Mucosa of stomach (tissue), 1 donor: Measurements from ENCODE around the gene SEMA4B.
A peak's percentile ranks its signal among the peaks of the same experiment; 100 is the strongest.
"Not testable (repeated sequence)": the region's sequence is repeated elsewhere in the genome, so short reads cannot be mapped to it uniquely, and the experiment has no call there.

Experiments used
- H3K27me3 ChIP-seq: one replicate; pipeline ENCODE4 v1.7.0; 2013; ENCODE audit warnings: mild to moderate bottlenecking, low read length; ENCODE audit not compliant: control insufficient read depth, insufficient read depth
- H3K36me3 ChIP-seq: one replicate; pipeline ENCODE4 v1.7.0; 2013; ENCODE audit warnings: low read length; ENCODE audit not compliant: control insufficient read depth, insufficient read depth
- H3K4me1 ChIP-seq: one replicate; pipeline ENCODE4 v1.7.0; 2013; ENCODE audit warnings: mild to moderate bottlenecking, low read length; ENCODE audit not compliant: control insufficient read depth, insufficient read depth
- H3K4me3 ChIP-seq: one replicate; pipeline ENCODE4 v1.7.0; 2013; ENCODE audit warnings: low read length
- H3K9ac ChIP-seq: one replicate; pipeline ENCODE4 v1.7.0; 2013; ENCODE audit warnings: mild to moderate bottlenecking, low read length, moderate library complexity
- H3K9me3 ChIP-seq: one replicate; pipeline ENCODE4 v1.7.0; 2013; ENCODE audit warnings: mild to moderate bottlenecking, low read length, moderate library complexity; ENCODE audit not compliant: control insufficient read depth
- donor health status: Pancreatic carcinoma.

Gene SEMA4B

DNA sequence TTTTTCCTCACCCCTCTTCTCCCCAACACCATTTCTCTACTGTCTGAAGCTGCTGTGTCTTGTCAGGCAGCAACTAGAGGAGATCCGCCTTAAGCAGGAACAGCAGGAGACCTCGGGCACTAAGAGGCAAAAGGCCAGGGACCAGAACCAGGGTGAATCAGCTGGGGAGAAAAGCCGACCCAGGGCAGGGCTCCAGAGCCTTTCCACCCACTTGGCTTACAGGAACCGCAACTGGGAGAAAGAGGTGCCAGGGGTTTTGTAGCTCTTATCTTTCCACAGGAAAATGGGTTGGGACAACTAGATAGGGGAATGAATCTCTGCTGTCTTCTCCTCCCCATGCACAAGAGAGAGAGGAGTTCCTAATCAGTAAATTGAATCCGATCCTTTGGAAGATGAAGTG is 61.3 kb downstream of the SEMA4B start:
- H3K9me3 ChIP-seq = no peaks in the 10 kb centered on the region
- H3K4me3 ChIP-seq = no peak overlapping the region
- H3K27me3 ChIP-seq = no peaks in the 10 kb centered on the region
- H3K4me1 ChIP-seq = peaks cover 19% of the 10 kb centered on the region
- no peaks in the 10 kb centered on the region for H3K36me3 ChIP-seq
- H3K9ac ChIP-seq = no peak overlapping the region

DNA sequence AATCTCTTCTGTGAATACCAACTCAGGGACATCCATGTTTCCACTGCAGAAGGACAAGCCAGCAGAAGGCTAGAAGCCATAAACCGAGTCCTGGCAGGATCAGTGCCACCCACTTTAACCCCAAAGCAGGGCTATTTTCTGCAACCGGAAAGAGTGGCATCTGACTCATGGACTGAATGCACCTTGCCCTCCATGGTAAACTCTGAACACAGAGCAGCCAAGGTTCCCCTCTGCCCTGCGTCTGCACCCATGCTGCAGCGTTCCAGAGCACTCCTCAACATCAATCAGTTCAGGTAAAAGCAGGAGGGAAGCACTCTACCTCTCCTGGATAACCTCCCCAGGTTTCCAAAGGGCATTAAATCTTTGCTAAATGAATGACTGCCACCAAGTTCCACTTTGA is 63.5 kb downstream of the SEMA4B start:
- Histone ChIP-seq H3K4me1 (peaks cover 19% of the 10 kb centered on the region), H3K9me3 (no peaks in the 10 kb centered on the region), H3K4me3 (peak overlapping the region; percentile 81), H3K9ac (peak overlapping the region; percentile 91), H3K27me3 (no peaks in the 10 kb centered on the region), H3K36me3 (no peaks in the 10 kb centered on the region)

DNA sequence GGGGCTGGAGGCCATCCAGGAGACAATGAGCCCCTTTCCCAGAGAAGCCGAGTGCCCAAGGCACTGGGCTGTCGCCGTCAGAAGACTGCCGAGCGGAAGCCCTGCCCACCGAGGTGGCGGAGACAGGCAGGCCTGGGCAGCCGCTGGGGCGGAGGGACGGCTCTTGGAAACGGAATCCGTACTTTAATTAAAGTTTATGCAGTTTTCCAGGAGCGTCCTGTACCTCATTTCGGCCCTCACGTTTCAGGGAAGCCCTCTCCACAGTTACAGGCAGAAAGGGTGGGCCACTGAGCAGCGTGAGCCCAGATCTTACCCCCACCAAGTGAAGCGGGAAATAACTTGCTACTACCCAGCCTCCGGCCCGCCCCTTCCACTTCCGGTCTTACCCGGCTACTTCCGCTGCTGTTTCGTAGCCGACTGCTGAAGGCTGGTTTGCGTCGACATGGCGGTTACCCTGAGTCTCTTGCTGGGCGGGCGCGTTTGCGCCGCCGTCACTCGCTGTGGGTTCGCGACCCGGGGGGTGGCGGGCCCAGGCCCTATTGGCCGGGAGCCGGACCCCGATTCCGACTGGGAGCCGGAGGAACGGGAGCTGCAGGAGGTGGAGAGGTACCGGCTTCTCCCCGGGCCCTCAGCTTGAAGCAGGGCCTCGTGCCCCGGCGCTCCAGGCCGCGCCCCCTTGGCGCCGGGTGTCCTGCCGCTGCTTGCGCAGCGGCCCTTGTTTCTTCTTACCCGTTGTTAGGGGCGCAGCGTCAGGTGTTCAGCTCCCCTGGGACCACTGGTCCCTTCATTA is 64.3 kb downstream of the SEMA4B start, which contains the start of gene NGRN:
NGRN (plus strand) TSS at position 402 of the 790 bp plus-strand sequence; CDS start at position 443, 41 bp downstream.
- Histone ChIP-seq H3K36me3 (no peaks in the 10 kb centered on the region), H3K27me3 (no peaks in the 10 kb centered on the region), H3K9ac (peak within 1 kb of the TSS; percentile 91), H3K9me3 (no peaks in the 10 kb centered on the region), H3K4me3 (peak within 1 kb of the TSS; percentile 81), H3K4me1 (peaks cover 19% of the 10 kb centered on the region)

DNA sequence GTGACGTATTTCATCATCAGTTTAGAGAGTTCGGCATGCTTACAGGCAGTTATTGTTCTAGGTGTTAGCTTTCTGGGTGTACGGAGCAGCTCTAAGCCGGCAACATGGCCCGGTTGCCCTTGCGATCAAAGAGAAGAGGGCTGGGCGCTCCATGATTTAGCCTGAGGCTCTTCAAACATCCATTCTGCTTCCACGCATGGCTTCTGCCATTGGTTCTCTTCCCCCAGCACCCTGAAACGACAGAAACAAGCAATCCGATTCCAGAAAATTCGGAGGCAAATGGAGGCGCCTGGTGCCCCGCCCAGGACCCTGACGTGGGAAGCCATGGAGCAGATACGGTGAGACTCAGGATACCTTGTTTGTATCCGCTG is 64.9 kb downstream of the SEMA4B start:
- Histone ChIP-seq H3K27me3 (no peaks in the 10 kb centered on the region), H3K9me3 (no peaks in the 10 kb centered on the region), H3K9ac (peak overlapping the region; percentile 91), H3K36me3 (no peaks in the 10 kb centered on the region), H3K4me3 (peak overlapping the region; percentile 81), H3K4me1 (peaks cover 19% of the 10 kb centered on the region)

DNA sequence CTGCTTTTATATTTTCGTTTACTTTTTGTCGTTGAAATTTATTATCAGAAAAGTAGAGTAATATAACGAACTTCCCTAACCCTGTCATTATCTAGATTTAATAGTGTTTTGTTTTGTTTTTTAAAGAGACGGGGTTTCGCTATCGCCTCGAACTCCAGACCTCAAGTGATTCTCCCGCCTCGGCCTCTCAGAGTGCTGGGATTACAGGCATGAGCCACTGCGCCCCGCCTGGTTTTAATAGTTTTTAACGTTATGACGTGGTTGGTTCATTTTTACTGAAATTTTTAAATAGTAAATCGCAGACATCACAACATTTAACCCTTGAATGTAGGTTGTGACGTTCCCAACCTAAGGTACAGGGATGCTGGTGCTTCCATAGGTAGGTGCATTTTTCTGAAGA is 65.4 kb downstream of the SEMA4B start:
- Histone ChIP-seq H3K36me3 (no peaks in the 10 kb centered on the region), H3K27me3 (no peaks in the 10 kb centered on the region), H3K9ac (peak overlapping the region; percentile 91), H3K4me1 (peaks cover 19% of the 10 kb centered on the region), H3K4me3 (peak overlapping the region; percentile 81), H3K9me3 (no peaks in the 10 kb centered on the region)

DNA sequence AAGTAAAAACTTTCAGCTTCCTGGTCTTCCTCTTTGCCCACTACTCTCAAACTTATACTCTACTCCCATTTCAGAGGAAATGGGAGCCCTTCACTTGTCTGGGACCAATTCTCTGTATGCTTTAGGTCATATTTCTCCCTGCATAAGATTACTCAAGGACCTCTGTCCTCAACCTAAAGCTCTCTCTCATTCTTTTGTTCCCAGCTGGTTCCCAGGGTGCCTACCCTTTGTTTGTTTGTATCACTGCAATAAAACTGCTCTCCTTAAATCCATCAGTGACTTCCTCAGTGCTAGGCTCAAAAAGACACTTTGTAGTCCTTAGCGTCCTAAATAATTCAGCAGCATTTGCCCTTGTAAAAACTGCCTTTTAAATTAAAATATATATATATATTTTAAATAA is 67.3 kb downstream of the SEMA4B start:
- peaks cover 19% of the 10 kb centered on the region for H3K4me1 ChIP-seq

DNA sequence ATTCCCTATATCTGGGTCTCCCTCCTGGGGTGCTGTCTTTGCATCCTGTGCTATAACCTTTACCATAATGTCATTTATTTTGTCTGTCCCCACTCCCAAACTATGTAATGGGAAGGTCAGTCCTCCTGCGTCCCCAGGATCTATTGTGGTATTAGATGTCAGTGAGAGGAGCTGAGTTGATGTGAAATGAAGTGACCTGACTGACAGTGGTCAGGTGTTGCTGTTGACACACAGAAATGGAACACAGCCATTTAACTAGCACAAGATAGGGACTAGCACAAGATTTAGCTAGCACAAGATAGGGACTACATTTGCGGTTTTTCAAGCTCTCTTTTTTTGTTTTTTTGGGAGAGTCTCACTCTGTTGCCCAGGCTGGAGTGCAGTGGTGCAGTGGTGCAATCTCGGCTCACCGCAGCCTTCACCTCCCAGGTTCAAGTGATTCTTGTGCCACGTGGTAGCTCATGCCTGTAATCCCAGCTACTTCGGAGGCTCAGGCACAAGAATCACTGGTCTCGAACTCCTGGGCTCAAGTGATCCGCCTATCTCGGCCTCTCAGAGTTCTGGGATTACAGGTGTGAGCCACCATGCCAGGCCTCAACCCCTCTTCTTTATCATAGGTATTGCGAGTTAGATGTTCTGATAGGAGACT is 69.5 kb downstream of the SEMA4B start:
- Histone ChIP-seq H3K9me3 (no peaks in the 10 kb centered on the region), H3K4me1 (peaks cover 9% of the 10 kb centered on the region), H3K9ac (no peak overlapping the region), H3K27me3 (no peaks in the 10 kb centered on the region), H3K4me3 (no peak overlapping the region), H3K36me3 (no peaks in the 10 kb centered on the region)

More for the DNA sequence above, 67.3 kb downstream of the SEMA4B start:
- H3K4me3 ChIP-seq = no peak overlapping the region
- H3K9ac ChIP-seq = no peak overlapping the region
- H3K9me3 ChIP-seq = no peaks in the 10 kb centered on the region
- H3K36me3 ChIP-seq = no peaks in the 10 kb centered on the region
- H3K27me3 ChIP-seq = no peaks in the 10 kb centered on the region

DNA sequence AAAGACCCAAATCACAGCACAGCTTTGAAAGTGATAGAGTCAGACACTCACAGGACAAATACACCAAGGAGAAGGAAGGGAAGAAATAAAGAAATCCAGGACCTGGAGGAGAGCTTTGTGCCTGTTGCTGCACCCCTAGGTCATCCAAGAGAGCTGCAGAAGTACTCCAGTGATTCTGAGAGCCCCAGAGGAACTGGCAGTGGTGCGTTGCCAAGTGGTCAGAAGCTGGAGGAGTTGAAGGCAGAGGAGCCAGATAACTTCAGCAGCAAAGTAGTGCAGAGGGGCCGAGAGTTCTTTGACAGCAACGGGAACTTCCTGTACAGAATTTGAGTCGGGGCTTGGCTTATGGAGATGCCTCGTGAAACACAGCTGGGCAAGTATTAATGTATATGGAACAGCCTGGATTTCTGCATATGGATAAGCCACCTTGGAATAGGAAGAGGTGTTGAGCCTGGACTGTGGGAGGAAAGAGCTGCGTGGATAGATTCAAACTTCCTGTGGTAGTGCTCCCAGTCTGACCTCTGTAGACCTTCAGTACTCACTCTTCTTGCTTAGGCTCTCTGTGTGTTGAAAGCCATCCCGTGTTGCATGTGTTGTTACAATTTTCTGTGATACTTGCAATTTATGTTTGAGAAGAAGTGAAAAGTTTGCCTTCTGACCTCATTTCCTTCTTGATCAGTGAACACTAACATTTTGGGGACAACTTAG is 70.5 kb downstream of the SEMA4B start:
- Histone ChIP-seq H3K27me3 (no peaks in the 10 kb centered on the region), H3K9me3 (no peaks in the 10 kb centered on the region), H3K4me3 (no peak overlapping the region), H3K9ac (no peak overlapping the region), H3K36me3 (no peaks in the 10 kb centered on the region), H3K4me1 (peaks cover 9% of the 10 kb centered on the region)

DNA sequence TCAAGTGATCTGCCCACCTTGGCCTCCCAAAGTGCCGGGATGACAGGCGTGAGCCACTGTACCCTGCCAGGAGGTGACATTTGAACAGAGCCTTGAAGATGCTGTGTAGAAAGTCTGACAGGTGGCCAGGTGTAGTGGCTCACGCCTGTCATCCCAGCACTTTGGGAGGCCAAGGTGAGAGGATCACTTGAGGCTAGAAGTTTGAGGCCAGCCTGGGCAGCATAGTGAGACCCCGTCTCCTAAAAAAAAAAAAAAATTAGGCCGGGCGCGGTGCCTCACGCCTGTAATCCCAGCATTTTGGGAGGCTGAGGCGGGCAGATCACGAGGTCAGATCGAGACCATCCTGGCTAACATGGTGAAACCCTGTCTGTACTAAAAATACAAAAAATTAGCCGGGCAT is 77.3 kb downstream of the SEMA4B start:
- H3K9ac ChIP-seq, H3K9me3 ChIP-seq, H3K4me1 ChIP-seq, H3K27me3 ChIP-seq, H3K4me3 ChIP-seq, H3K36me3 ChIP-seq: not testable (repeated sequence)
